HEK293 (cell line): ENCODE measurements around the gene NKD1.
A peak's percentile ranks its signal among the peaks of the same experiment; 100 is the strongest.

Source experiments
- SP2 ChIP-seq: fragments of 450-650 bp; formaldehyde crosslinking; IDR thresholded peaks from 2 replicates; pipeline ENCODE4 v1.5.1; 2016; ENCODE audit warnings: missing biosample characterization, missing genetic modification characterization
- SP3 ChIP-seq: fragments of 450-650 bp; formaldehyde crosslinking; IDR thresholded peaks from 2 replicates; pipeline ENCODE4 v1.5.1; 2016; ENCODE audit warnings: missing biosample characterization, missing genetic modification characterization
- TCF7L2 ChIP-seq: IDR thresholded peaks from 2 replicates; pipeline ENCODE4 v1.6.1; 2011; ENCODE audit warnings: low read depth, mild to moderate bottlenecking, inconsistent platforms, low read length, moderate library complexity, borderline replicate concordance
- ZNF214 ChIP-seq: fragments of 450-650 bp; formaldehyde crosslinking; IDR thresholded peaks from 2 replicates; pipeline ENCODE4 v1.5.1; 2017; ENCODE audit warnings: missing biosample characterization, mild to moderate bottlenecking, missing genetic modification characterization, borderline replicate concordance
- ZNF677 ChIP-seq: fragments of 450-650 bp; IDR thresholded peaks from 2 replicates; pipeline ENCODE4 v1.5.0; 2018; ENCODE audit warnings: missing biosample characterization, mild to moderate bottlenecking, missing genetic modification characterization, moderate library complexity
- TF ChIP-seq, protein P1 (sequence below): fragments of 450-650 bp; formaldehyde crosslinking; IDR thresholded peaks from 2 replicates; pipeline ENCODE4 v1.5.1; 2016; ENCODE audit warnings: missing biosample characterization, missing genetic modification characterization

DNA sequence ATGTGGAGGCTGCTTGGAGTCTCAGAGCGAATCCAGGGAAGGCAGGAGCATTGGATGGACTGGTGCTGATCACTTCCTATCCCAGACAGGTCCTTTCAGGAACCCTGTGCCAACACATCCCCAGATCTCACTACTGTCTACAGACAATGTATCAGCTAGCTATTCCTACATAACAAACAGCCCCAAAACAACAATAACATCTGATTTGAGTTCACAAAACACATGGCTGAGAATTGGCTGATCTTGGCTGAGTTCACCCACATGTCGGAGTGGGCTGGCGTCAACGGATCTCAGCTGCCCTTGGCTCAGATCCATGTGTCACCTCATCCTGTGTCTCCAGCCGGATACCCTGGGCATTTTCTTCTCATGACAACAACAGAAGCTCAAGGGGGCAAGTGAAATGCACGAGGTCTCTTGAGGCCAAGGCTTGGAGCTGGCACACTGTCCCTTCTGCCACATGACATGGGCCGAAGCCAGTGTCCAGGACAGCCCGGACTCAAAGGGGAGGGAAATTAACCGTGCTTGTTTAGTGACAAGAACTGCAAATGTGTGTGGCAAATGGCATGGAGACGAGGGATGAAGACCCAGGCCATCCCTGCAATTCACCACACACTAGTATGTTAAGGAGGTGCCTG is 114.2 kb downstream of the NKD1 start:
- TF ChIP-seq SP3 (no peak), SP2 (no peak), ZNF677 (peak; percentile 63; the same call in 1 of the 2 replicates), ZNF214 (no peak), TCF7L2 (no peak)
- TF ChIP-seq, protein P1, sequence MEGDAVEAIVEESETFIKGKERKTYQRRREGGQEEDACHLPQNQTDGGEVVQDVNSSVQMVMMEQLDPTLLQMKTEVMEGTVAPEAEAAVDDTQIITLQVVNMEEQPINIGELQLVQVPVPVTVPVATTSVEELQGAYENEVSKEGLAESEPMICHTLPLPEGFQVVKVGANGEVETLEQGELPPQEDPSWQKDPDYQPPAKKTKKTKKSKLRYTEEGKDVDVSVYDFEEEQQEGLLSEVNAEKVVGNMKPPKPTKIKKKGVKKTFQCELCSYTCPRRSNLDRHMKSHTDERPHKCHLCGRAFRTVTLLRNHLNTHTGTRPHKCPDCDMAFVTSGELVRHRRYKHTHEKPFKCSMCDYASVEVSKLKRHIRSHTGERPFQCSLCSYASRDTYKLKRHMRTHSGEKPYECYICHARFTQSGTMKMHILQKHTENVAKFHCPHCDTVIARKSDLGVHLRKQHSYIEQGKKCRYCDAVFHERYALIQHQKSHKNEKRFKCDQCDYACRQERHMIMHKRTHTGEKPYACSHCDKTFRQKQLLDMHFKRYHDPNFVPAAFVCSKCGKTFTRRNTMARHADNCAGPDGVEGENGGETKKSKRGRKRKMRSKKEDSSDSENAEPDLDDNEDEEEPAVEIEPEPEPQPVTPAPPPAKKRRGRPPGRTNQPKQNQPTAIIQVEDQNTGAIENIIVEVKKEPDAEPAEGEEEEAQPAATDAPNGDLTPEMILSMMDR, result no peak
